ENCODE results near the gene SBF2. TPM values are rescaled to one million over a fixed set of nuclear protein-coding genes. Genes with fewer than 3 reads are reported as not detected.

SBF2 gene
- total and polyA plus RNA-seq, 2 donors (not counting 3 experiments of a cell fraction or from before 2014, with no cell fraction given): 15.4 to 42.4 TPM

GRCh38 chr11:10160350-10160749 lies 133.7 kb downstream of the SBF2 start:
- Histone ChIP-seq H3K4me1 (ENCODE audit: control insufficient read depth, extremely low read depth, insufficient read depth, low read length) (no peaks in the 10 kb centered on the region), H3K79me2 (ENCODE audit: control insufficient read depth, insufficient read depth, low read length) (peaks cover 19% of the 10 kb centered on the region), H3K27me3 (ENCODE audit: control insufficient read depth in 2 of 2, insufficient read depth in 2 of 2, low read length in 2 of 2) (no peaks in the 10 kb centered on the region), H3K9me3 (replicated peaks; ENCODE audit: control insufficient read depth, insufficient read depth, low read length) (no peaks in the 10 kb centered on the region), H2AFZ (ENCODE audit: low read depth, low read length) (no peak overlapping the region), H3K27ac (ENCODE audit: insufficient read depth, low read depth, low read length) (no peak overlapping the region), H3K9ac (replicated peaks; ENCODE audit: extremely low read depth, insufficient read depth, low read length) (no peak overlapping the region), H3K36me3 (ENCODE audit: control insufficient read depth in 2 of 2, extremely low read depth in 1 of 2, insufficient read depth in 2 of 2, low read length in 2 of 2) (no peaks in the 10 kb centered on the region), H4K20me1 (replicated peaks; ENCODE audit: control insufficient read depth, extremely low read depth, insufficient read depth, low read length) (no peaks in the 10 kb centered on the region), H3K4me2 (ENCODE audit: insufficient read depth, low read length) (no peak overlapping the region), H3K4me3 (replicated peaks in 1 of 3; ENCODE audit: insufficient read depth in 1 of 3, low read depth in 1 of 3, low read length in 3 of 3) (no peak overlapping the region), H3K9me1 (replicated peaks; ENCODE audit: control insufficient read depth, extremely low read depth, insufficient read depth, low read length) (no peaks in the 10 kb centered on the region)
- DNase-seq (ENCODE audit: low read depth, low spot score): no peak
- no peak for FAIRE-seq
- ChIA-PET CTCF (interaction anchor here (1.1 kb wide), 1 partner anchor 83 kb away, joined by 3 read pairs; no protein-coding TSS in a partner anchor), POLR2A (no interaction called here)
- intact Hi-C loops (cut with micrococcal nuclease): no loop called here
- no TSS peak for BruUV-seq (replicated peaks)
- TF ChIP-seq MAX (IDR thresholded peaks at IDR 0.05; ENCODE audit: insufficient read depth, insufficient read length): no peak
- no peak for TF ChIP-seq POLR2AphosphoS5 (IDR thresholded peaks at IDR 0.05; ENCODE audit: insufficient read depth, low read depth, low read length)
- no peak for TF ChIP-seq CTCF (IDR thresholded peaks at IDR 0.05; ENCODE audit: extremely low read depth in 1 of 2, insufficient read depth in 1 of 2, low read depth in 1 of 2, low read length in 2 of 2)
- no peak for TF ChIP-seq GATA2 (IDR thresholded peaks at IDR 0.05; ENCODE audit: insufficient read depth, insufficient read length, low read depth, low read length)
- no peak for TF ChIP-seq POLR2A (IDR thresholded peaks at IDR 0.05; ENCODE audit: low read depth, low read length)
- no peak for TF ChIP-seq EZH2 (IDR thresholded peaks at IDR 0.05; ENCODE audit: borderline replicate concordance, low read depth, low read length, severe bottlenecking)
- dilution Hi-C loops (cut with MboI; ENCODE audit: extremely low pct_ligation_motif_present, low sequenced_read_pairs): no loop called here
